PC-3 (cell line): Measurements from ENCODE around the gene NOA1. TPM values are rescaled to one million over a fixed set of nuclear protein-coding genes. Genes with fewer than 3 reads are reported as not detected.

ENCODE experiments used
- ATAC-seq: fragments of 200-7000 bp; cut with Tn5 transposase; 2 replicates; pipeline ENCODE4 v1.9.1; 2020; ENCODE audit warnings: mild to moderate bottlenecking, moderate library complexity
- BruUV-seq: library from RNA; stranded (reverse); fragments of 400-500 nt; replicated peaks from 2 replicates; lab custom pipeline; 2021; lab: Mats Ljungman, UMichigan
- CTCF ChIA-PET: fragments of 300-600 bp; sonication (Branson Sonifier 250); formaldehyde crosslinking; loops from one replicate; lab custom pipeline; 2022; ENCODE audit warnings: antibody characterized with exemption; lab: Charles Lee
- POLR2A ChIA-PET: fragments of 300-600 bp; sonication (Branson Sonifier 250); formaldehyde crosslinking; loops from one replicate; lab custom pipeline; 2022; ENCODE audit warnings: antibody characterized with exemption; ENCODE audit not compliant: unreplicated experiment; lab: Charles Lee
- DNase-seq: peaks from one replicate; pipeline ENCODE4 v3.0.0-alpha.2; 2015
- H2AFZ ChIP-seq: fragments of 300-600 bp; sonication (generic); 2 replicates; pipeline ENCODE4 v1.6.0; 2016; ENCODE audit warnings: antibody characterized with exemption, low read length
- H3F3A ChIP-seq: fragments of 300-600 bp; sonication (generic); one replicate; pipeline ENCODE4 v1.6.0; 2017; ENCODE audit warnings: antibody characterized with exemption, low read length, control low read depth, mild to moderate bottlenecking; ENCODE audit not compliant: unreplicated experiment
- H3K27ac ChIP-seq: fragments of 300-600 bp; sonication (generic); 2 replicates; pipeline ENCODE4 v1.5.1; 2016; ENCODE audit warnings: mild to moderate bottlenecking, low read length
- H3K27me3 ChIP-seq: fragments of 300-600 bp; sonication (generic); 2 replicates; pipeline ENCODE4 v1.6.1; 2016; ENCODE audit warnings: low read length, mixed read lengths
- H3K36me3 ChIP-seq: fragments of 300-600 bp; sonication (generic); 2 replicates; pipeline ENCODE4 v1.6.1; 2016; ENCODE audit warnings: low read depth, mixed run types, low read length, mixed read lengths
- H3K4me1 ChIP-seq: fragments of 300-600 bp; sonication (generic); 2 replicates; pipeline ENCODE4 v1.5.1; 2016; ENCODE audit warnings: low read length; ENCODE audit not compliant: insufficient read depth
- H3K4me2 ChIP-seq: fragments of 300-600 bp; sonication (generic); 2 replicates; pipeline ENCODE4 v1.6.0; 2016; ENCODE audit warnings: low read length
- H3K4me3 ChIP-seq: fragments of 300-600 bp; sonication (generic); 2 replicates; pipeline ENCODE4 v1.5.1; 2016; ENCODE audit warnings: mild to moderate bottlenecking, low read length, mixed read lengths
- H3K79me2 ChIP-seq: fragments of 300-600 bp; sonication (generic); 2 replicates; pipeline ENCODE4 v1.6.1; 2017; ENCODE audit warnings: low read length, mixed read lengths
- H3K9ac ChIP-seq: fragments of 300-600 bp; sonication (generic); 2 replicates; pipeline ENCODE4 v1.6.0; 2016; ENCODE audit warnings: mild to moderate bottlenecking, low read length
- H3K9me2 ChIP-seq: fragments of 300-600 bp; sonication (generic); replicated peaks from 2 replicates; pipeline ENCODE4 v1.6.1; 2016; ENCODE audit warnings: mixed run types, low read length, mixed read lengths
- H3K9me3 ChIP-seq: fragments of 300-600 bp; sonication (generic); 2 replicates; pipeline ENCODE4 v1.6.1; 2016; ENCODE audit warnings: low read length, mixed read lengths
- H4K20me1 ChIP-seq: fragments of 300-600 bp; sonication (generic); 2 replicates; pipeline ENCODE4 v1.6.1; 2016; ENCODE audit warnings: low read length, mixed read lengths
- CTCF ChIP-seq: fragments of 300-600 bp; sonication (generic); conservative IDR thresholded peaks from 2 replicates; pipeline ENCODE4 v1.5.1; 2017; ENCODE audit warnings: antibody characterized with exemption, low read depth, mild to moderate bottlenecking, low read length
- EZH2 ChIP-seq: fragments of 300-600 bp; sonication (generic); IDR thresholded peaks from one replicate; pipeline ENCODE4 v1.6.1; 2017; ENCODE audit warnings: antibody characterized with exemption, mild to moderate bottlenecking, low read length; ENCODE audit not compliant: unreplicated experiment
- EZH2phosphoT487 ChIP-seq: fragments of 300-600 bp; sonication (generic); IDR thresholded peaks from 2 replicates; pipeline ENCODE4 v1.6.1; 2018; ENCODE audit warnings: mild to moderate bottlenecking, antibody characterized with exemption, low read length, borderline replicate concordance
- intact Hi-C: fragments of 100-400 bp; cut with micrococcal nuclease; formaldehyde crosslinking; loops from 2 replicates; pipeline ENCODE4 v1.9.0; 2023
- total RNA-seq: library from RNA; depleted of rRNA; stranded (reverse); fragments of >200 nt; gene quantifications from 2 replicates; pipeline ENCODE4 v1.2.3, GENCODE V29; 2014

NOA1 gene
- total RNA-seq, 1 experiment from 2014 or later: 33.1 TPM

- no peaks in the 10 kb centered on the region for H3K9me3 ChIP-seq
- no peaks in the 10 kb centered on the region for H3K27me3 ChIP-seq
- no peaks in the 10 kb centered on the region for H4K20me1 ChIP-seq
- H2AFZ ChIP-seq: no peak overlapping the region
- CTCF ChIA-PET: interaction anchor here (0.6 kb wide), 1 partner anchor 14 kb away, joined by 3 read pairs; no protein-coding TSS in a partner anchor
- BruUV-seq: TSS peak; percentile 38
- DNase-seq (peak; percentile 95), ATAC-seq (peak; percentile 81)
- peak overlapping the region; percentile 63 for H3K9ac ChIP-seq
- no peaks in the 10 kb centered on the region for H3K9me2 ChIP-seq
- peaks cover 72% of the 10 kb centered on the region for H3K36me3 ChIP-seq
- H3K4me3 ChIP-seq: no peak overlapping the region
- peak overlapping the region; percentile 86 for H3K27ac ChIP-seq
- peaks cover 61% of the 10 kb centered on the region for H3K4me1 ChIP-seq
- POLR2A ChIA-PET: no interaction called here
- intact Hi-C loops: loop anchor here (5.0 kb wide), 1 partner anchor 142 kb away; no protein-coding TSS in a partner anchor
- no peak for TF ChIP-seq CTCF
- TF ChIP-seq EZH2: no peak
- no peak for TF ChIP-seq EZH2phosphoT487
- H3K4me2 ChIP-seq: peak overlapping the region; percentile 31
- peaks cover 4% of the 10 kb centered on the region for H3F3A ChIP-seq
- peaks cover 31% of the 10 kb centered on the region for H3K79me2 ChIP-seq
Measured at GRCh38 chr4:57020467-57021101, 43.2 kb upstream of the NOA1 start.

- no peaks in the 10 kb centered on the region for H3K9me3 ChIP-seq
- H3K79me2 ChIP-seq: peaks cover 27% of the 10 kb centered on the region
- peak overlapping the region; percentile 86 for H3K27ac ChIP-seq
- POLR2A ChIA-PET: no interaction called here
- peaks cover 48% of the 10 kb centered on the region for H3K4me1 ChIP-seq
- peak overlapping the region; percentile 63; the same call in 1 of the 2 replicates for H3K9ac ChIP-seq
- no peak overlapping the region for H3K4me3 ChIP-seq
- no peaks in the 10 kb centered on the region for H4K20me1 ChIP-seq
- ATAC-seq: no peak
- no peaks in the 10 kb centered on the region for H3K9me2 ChIP-seq
- no peaks in the 10 kb centered on the region for H3K27me3 ChIP-seq
- H3K4me2 ChIP-seq: no peak overlapping the region
- peaks cover 67% of the 10 kb centered on the region for H3K36me3 ChIP-seq
- intact Hi-C loops: no loop called here
- no peak for DNase-seq
- CTCF ChIA-PET: no interaction called here
- no TSS peak for BruUV-seq
- TF ChIP-seq EZH2 (no peak), CTCF (peak; percentile 45)
- no peak overlapping the region for H2AFZ ChIP-seq
- H3F3A ChIP-seq: peaks cover 4% of the 10 kb centered on the region
Measured at GRCh38 chr4:57018980-57019379, 41.6 kb upstream of the NOA1 start.

GRCh38 chr4:57013543-57014120 lies 36.2 kb upstream of the NOA1 start:
- Histone ChIP-seq H3K79me2 (peaks cover 11% of the 10 kb centered on the region), H3K4me1 (no peaks in the 10 kb centered on the region), H2AFZ (no peak overlapping the region), H3K9me3 (no peaks in the 10 kb centered on the region), H3K27ac (no peak overlapping the region), H4K20me1 (no peaks in the 10 kb centered on the region), H3K27me3 (no peaks in the 10 kb centered on the region), H3K36me3 (peaks cover 70% of the 10 kb centered on the region), H3K4me3 (no peak overlapping the region), H3K9me2 (no peaks in the 10 kb centered on the region), H3F3A (no peaks in the 10 kb centered on the region), H3K4me2 (no peak overlapping the region), H3K9ac (no peak overlapping the region)
- BruUV-seq: no TSS peak
- ChIA-PET CTCF (no interaction called here), POLR2A (no interaction called here)
- TF ChIP-seq EZH2 (no peak), CTCF (no peak), EZH2phosphoT487 (no peak)
- intact Hi-C loops: no loop called here
- DNase-seq (no peak), ATAC-seq (no peak)
